ENCODE measurements around the gene RD3L. TPM values are rescaled to one million over a fixed set of nuclear protein-coding genes. Genes with fewer than 3 reads are reported as not detected.

The RD3L gene
- total RNA-seq (2014; rRNA removed; shearing (Covaris generic)) = not detected in 2 replicates

DNA sequence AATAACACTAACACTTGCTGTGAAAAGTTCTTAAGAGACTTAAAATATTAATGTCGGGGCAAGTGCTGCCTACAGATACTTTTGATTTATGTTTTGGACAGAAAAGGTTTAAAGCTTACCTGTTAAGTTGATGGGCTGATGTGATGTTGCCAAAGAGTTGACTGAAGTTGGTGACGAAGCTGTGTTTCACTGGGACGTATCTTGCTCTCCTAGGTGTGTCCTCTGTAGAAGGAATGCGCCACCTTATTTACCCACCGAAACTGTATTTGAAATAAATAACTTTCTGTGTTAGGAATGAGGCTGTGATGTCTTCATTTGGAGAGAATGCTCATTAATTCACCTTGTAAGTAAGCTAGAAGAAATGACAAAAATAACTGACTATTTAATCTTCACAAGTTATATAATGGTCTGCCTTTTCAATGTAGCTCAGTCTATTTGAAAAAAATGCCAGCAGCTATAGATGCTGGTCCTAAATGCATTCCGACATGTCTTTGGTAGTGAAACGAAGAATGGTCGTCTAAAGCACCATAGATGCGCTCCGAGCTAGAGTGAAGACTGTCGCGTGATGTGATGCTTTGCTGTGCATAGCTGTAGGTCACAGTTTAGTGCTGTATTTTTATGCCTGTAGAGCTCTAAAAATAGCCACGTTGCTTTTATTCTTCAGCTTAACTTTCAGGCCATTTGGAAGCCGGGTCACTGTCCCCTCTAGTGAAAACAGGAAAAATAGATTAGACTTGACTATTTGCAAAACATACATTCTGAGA lies at the start of gene RD3L:
TSS of gene RD3L (minus strand) at position 557 of the 764 bp plus-strand sequence. CDS start 834 bp downstream, outside the sequence.
- DNase-seq (ENCODE audit: low spot score) = no peak

DNA sequence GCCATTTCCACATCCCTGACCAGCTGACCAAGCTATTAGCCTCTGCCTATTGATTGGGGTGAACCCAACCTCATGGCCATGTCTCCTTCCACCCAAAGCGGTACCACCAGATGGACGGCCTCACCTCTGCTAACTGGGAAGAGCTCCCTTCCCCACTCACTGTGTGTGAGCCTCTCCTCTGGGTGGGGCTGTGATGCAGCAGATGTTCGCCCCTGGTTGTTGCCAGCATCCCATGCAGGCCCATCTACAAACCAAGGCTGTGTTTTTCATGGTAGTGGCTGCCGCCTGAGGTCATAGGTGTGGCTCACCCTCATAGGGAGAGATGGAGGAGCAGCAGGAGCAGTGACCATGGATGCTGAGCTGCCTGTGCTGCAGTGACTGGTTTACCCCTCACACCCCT lies 47.6 kb upstream of the RD3L start:
- DNase-seq (ENCODE audit: low spot score) = no peak

DNA sequence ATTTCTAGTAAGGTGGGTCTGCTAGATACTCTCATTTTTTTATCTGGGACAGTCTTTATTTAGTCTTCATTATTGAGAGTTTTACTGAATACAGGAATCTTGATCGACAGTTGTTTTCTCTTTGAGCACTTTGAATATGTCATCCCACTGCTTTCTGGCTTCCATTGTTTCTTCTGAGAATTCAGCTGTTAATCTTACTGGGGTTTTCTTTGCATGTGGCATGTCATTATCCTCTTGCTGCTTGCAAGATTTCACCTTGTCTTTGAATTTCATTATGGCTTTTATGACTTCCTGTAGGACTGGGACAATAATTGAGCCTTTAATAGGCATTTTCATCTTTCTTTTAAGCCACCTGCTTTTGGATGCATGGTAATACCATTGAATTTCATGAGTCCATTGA lies 46.7 kb upstream of the RD3L start:
- no peak for DNase-seq (ENCODE audit: low spot score)

DNA sequence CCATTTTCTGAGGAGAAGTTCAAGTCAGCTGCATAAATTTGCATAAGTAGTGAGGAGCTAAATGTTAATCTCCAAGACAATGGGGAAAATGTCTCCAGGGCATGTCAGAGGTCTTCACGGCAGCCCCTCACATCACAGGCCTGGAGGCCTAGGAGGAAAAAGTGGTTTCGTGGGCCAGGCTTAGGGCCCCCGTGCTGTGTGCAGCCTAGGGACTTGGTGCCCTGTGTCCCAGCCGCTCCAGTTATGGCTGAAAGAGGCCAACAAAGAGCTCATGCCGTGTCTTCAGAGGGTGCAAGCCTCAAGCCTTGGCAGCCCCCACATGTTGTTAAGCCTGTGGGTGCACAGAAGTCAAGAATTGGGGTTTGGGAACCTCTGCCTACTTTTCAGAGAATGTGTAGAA lies 41.9 kb upstream of the RD3L start:
- no peak for DNase-seq (ENCODE audit: low spot score)

DNA sequence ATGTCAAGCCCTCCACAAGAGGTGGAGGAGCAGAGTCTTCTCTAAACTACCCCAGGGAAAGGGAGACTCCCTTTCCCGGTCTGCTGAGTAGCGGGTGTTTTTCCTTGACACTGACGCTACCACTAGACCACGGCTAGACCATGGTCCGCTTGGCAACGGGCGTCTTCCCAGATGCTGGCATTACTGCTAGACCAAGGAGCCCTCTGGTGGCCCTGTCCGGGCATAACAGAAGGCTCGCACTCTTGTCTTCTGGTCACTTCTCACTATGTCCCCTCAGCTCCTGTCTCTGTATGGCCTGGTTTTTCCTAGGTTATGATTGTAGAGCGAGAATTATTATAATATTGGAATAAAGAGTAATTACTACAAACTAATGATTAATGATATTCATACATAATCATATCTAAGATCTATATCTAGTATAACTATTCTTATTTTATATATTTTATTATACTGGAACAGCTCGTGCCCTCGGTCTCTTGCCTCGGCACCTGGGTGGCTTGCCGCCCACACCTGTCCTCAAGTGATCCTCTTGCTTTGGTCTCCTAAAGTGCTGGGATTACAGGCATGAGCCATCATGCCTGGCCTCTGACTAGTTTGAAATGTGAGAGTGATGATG lies 38.4 kb upstream of the RD3L start:
- DNase-seq (ENCODE audit: low spot score) = peak; percentile 12

DNA sequence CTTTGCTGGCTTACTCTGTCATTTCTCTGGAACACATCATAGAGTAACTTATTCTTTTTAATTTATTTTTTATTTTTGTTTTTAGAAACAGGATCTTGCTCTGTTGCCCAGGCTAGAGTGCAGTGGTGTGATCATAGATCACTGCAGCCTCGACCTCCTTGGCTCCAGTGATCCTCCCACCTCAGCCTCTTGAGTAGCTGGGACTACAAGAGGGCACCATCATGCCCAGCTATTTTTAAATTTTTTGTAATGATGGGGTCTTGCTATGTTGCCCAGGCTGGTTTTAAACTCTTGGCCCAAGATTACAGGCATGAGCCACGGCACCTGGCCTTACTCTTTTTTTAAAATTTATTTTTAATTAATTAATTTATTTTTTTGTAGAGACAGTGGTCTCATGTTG lies 32.2 kb upstream of the RD3L start:
- no peak for DNase-seq (ENCODE audit: low spot score)

DNA sequence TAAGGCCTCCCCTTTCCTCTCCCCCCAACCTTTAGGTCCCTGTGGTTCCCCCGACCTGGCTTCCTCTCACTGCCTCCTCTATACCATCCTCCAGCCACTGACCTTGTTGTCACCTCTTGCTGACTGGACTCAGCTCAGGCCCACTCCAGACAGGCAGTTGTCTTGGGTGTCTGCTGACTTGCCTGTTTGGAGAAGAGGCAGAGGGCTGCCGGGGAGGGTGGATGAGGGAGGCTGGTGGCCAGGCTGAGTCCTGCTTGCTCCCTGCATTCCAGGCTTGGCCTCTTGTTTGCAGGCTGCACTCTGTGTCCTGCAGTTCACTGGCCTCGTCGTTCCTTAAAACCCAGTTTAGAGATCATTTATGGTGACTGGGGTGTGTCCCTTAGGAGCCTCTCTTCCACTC lies 31.0 kb upstream of the RD3L start:
- no peak for DNase-seq (ENCODE audit: low spot score)

DNA sequence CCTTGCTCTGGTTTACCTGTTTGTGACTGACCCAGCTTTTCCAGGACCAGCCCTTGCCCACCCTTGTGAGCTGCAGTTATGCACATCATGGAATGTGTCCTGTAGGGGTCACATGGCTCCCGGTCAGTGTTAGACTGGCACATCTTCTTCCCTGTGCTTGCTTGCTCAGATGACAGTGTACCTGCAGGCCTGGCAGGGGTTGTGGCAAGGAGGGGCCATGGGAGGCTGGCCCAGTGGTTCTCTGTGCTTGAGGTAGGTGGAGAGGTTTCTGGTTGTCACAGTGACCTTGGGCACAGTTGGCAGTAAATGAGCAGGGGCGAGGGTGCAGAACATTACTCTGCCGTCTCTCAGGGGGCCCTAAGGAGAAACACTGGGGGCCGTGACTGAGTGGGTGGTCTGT lies 27.6 kb upstream of the RD3L start:
- DNase-seq (ENCODE audit: low spot score) = no peak

DNA sequence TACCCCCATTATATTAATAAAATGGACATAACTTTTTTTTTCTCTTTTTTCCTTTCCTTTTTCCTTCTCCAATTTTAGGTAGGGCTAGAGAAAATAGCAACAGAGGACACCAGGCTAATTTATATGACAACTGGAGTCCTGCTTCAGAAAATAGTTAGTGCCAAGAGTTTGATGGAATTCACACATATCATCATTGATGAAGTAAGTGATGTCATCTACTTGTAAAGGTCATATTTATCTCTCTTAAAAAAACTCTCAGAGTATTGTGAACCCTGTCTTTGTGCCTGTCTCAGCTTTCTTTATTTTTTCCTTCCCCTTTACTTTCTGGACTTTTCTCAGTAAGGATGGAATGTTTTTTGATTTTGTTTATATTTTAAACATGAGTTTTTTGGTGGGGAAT lies 24.3 kb upstream of the RD3L start:
- DNase-seq (ENCODE audit: low spot score) = no peak

DNA sequence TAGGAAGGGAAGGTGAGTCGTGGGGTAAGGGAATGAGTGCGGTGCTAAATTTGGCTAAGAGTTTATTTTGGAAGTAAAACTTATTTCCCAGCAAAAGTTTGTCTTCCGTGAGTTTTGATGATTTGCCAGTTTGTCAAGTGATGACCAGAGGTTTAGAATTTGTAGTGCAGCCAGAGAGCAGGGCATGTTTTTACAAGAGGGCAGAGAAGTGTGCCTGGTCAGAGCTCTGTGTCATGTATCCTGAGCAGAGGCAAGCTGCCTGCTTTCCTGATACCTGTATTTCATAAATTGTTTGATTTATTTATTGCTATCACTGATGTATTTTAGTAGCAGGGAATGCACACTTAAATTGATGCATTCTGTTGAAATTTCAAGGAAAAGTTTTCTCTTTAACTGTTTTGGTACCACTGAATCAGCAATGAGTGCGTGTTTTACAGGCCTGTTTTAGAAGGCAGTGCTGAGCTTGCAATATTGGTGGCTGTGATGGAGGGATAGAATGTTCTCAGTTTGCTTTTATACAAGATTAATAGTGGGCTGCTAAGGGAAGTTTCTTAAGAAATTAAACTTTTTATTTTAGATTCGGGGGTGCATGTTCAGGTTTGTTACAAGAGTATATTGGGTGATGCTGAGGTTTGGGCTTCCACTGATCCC lies 19.7 kb upstream of the RD3L start:
- no peak for DNase-seq (ENCODE audit: low spot score)

DNA sequence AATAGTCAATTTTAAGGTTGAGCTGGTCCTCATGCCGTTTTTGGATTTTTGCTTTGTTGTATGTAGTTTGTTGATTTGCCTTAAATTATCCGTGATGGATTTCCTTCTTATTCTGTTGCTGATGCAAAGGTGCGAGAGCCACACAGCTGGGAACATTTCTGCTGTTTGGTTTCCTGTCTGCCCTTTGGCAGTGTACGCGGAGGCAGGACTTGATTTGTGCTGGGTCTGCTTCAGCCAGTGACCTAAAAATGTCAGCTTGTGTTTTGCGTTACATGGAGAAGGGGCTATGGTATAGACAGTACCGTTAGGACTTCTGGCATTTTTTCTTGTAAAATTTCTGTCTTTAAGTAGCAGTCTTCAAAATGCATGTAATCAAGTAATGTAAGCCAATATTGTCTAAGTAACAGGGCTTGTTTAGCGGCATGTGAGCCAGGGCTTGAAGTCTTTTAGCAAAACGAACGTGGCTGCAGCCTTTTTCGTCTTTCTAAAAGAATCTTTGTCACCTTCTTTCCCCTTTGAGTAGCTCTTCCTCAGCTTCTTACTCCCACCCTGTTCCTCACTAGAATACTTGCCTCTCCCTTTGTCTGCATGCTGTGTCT lies 18.2 kb upstream of the RD3L start:
- DNase-seq (ENCODE audit: low spot score) = no peak

DNA sequence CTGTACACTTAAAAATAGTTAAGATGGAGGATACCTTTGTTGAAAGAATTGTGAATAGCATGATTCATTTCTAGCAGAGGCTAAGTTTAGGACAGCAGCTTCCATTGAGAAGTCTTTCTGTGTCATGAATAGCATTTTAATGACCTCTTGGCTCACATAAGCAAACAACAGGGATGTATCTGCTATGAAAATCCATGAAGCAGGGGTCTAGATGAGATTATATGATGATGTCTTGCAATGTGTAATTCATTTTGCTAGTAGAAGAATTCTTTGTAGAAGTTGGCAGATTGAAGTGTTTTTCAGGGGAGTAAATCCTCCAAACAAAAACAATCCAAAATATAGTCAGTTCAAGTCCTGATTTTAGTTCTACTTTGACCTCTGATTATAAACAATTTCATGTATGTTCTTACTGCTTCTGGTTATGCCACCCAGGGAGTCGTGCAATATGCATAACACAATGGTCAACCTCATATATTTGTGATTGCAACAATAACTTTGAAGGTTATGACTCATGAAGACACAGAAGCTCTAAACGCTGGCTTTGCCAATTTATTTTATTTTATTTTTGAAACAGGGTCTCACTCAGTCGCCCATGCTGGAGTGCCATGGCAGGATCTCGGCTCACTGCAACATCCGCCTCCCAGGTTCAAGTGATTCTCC lies 6.9 kb upstream of the RD3L start:
- no peak for DNase-seq (ENCODE audit: low spot score)

DNA sequence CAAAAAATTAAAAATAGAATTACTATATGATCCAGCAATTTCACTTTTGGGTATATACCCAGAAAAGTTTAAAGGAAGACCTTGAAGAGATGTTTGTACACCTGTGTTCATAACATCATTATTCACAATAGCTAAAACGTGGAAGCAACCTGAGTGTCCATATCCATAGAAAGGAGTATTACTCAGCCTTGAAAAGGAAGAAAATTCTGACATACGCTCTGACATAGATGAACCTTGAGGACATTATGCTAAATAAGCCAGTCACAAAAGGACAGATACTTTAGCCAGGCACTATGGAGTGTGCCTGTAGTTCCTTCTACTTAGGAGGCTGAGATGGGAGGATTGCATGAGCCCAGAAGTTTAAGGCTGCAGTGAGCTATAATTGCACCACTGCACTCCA lies 6.1 kb upstream of the RD3L start:
- no peak for DNase-seq (ENCODE audit: low spot score)

DNA sequence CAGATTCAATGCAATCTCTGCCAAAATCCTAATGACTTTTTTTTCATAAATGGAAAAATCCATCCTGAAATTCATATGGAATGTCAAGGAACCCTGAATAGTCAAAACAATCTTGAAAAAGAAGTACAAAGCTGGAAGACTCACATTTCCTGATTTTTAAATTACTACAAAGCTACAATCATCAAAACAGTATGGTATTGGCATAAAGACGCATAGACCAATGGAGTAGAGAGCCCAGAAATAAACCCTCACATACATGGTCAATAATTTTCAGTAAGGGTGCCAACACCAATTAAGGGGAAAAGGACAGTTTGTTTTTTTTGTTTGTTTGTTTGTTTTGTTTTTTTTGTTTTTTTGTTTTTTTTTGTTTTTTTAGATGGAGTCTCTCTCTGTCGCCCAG lies 4.6 kb upstream of the RD3L start:
- DNase-seq (ENCODE audit: low spot score) = no peak

DNA sequence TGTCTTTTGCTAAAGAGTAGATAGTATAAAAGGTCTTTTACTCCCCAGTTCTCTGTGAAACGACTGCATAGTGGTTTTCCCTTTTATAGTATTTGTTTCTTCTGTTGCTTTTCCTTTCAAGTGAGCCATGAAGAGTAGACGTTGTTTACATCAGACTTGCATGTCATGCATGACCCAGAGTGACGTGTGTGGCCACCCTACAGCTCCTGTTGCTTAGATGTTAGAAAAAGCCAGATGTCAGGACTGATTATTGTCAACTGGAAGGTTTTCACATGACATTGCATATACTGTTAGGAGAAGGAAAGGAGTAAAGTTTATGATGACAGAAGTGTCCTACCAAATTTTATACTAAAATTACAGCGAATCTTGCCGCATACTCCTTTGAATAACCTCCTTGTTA lies 1.3 kb upstream of the RD3L start:
- DNase-seq (ENCODE audit: low spot score) = no peak

DNA sequence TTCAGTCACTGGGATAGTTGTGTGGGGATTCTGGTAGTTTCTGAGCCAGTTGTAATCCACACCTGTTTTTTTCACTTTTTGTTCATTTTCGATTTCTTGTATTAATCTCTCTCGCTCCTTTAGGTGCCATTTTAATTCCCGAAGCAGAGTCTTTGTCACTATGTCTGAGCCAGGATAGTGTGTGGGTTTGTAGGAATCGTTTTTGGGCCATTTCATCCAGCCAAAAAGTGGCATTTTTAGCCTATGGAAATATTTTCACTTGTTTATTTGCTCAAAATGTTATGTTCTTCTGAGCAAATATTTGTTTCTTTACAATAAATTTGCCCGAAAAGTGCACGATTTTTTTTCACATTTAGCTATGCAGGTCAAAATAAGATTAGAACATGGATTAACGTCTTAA lies 867 bp downstream of the RD3L start:
- DNase-seq (ENCODE audit: low spot score) = no peak

DNA sequence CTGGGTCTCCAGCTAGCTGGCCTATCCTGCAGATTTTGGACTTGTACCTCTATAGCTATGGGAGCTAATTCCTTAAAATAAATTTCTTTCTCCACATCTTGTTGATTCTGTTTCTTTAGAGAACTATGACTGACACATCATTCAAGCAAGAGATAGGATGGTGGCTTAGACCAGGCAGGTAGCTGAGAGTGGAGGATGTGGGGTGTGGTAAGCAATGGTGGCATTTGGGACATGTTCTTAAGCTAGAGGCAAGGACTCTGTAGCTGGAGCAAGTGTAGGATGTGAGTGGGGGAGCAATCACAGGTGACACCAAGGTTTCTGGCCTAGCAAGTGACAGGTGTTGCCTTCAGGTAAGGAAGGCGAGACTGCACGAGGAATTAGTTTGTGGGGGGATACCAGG lies 7.2 kb downstream of the RD3L start:
- no peak for DNase-seq (ENCODE audit: low spot score)

DNA sequence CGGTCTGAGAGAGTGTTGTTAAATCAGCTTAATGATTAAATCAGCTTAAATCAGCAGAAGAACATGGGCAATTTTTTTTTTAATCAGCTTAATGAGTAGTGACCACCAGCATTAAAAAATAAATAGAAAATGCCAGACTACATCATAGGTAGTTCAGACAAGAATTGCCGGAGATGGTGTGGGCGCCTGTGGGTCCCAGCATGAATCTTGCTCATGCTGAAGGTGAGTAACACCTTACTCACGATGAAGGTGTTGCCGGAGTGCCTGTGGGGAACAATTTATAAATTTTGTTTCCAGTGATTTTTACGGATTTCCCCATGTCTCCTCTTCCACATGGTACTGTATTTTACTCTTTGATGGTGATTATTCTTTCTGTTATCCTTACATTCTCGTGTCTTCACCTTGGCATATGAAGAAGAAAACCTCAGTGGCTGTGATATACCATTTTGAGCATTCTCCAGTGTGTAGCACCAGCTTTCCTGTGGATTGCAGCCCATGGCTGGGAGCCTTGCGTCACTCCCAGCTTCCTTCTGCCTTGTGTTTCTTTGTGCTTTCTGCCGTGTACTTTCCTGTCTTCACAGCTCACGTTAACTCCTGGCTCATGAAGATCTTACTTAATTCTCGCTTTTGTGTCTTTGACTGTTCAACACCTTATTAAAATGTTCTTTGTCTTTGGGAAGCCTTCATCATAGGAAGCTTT lies 9.4 kb downstream of the RD3L start:
- no peak for DNase-seq (ENCODE audit: low spot score)

DNA sequence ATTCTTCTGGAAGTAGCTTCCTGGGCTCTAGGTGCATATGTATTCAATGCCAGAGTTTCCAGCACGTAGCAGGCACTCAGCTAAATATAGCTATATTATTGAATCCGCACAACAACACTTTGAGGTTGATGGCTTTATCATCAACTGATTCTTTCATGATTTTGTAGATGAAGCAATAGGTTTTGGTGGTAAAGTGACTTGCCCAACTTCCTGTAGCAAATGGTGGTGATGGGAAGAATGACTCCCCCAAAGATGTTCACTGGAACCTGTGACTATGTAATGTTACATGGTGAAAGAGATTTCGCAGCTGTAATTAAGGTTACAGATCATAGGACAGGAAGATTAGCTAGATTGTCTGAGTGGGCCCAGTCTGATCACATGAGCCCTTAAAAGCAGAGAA lies 10.9 kb downstream of the RD3L start:
- DNase-seq (ENCODE audit: low spot score) = no peak

DNA sequence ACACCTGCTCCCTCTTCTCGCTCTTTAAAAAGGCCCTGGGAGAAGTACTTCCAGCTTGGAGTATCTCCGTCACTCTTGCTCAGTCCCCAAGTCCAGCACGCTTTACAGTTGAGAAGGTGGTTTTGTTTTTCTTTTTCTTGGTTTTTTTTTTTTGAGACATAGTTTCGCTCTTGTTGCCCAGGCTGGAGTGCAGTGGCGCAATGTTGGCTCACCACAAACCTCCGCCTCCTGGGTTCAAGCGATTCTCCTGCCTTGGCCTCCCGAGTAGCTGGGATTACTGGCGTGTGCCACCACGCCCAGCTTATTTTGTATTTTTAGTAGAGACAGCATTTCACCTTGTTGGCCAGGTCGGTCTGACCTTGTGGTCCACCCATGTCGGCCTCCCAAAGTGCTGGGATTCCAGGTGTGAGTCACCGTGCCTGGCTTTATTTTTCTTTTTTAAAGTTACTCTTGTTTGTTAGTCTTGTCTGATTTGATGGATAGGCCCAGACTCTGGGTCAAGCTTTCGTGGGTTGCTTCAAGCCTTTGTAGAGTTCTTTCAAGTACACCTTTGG lies 12.2 kb downstream of the RD3L start:
- no peak for DNase-seq (ENCODE audit: low spot score)

Data from HT-29 (cell line).